Progenitor cell of endocrine pancreas (in vitro differentiated cells): ENCODE data around the gene CLTB. TPM values are rescaled to one million over a fixed set of nuclear protein-coding genes. Genes with fewer than 3 reads are reported as not detected.

Experiments
- DNase-seq: peaks from one replicate; pipeline ENCODE4 v3.0.0; 2021; ENCODE audit warnings: low spot score; ENCODE audit not compliant: unreplicated experiment
- H3K27ac Mint-ChIP-seq: 2 replicates; pipeline ENCODE4 v1.8.0; 2021; ENCODE audit warnings: mild to moderate bottlenecking, moderate library complexity, mixed read lengths
- H3K27me3 Mint-ChIP-seq: 2 replicates; pipeline ENCODE4 v1.8.0; 2021; ENCODE audit warnings: mixed read lengths
- H3K36me3 Mint-ChIP-seq: 2 replicates; pipeline ENCODE4 v1.8.0; 2022; ENCODE audit warnings: mixed read lengths; ENCODE audit not compliant: insufficient read depth
- H3K4me1 Mint-ChIP-seq: 2 replicates; pipeline ENCODE4 v1.8.0; 2021; ENCODE audit warnings: low read depth, mixed read lengths
- H3K4me3 Mint-ChIP-seq: 2 replicates; pipeline ENCODE4 v1.8.0; 2021; ENCODE audit warnings: low read depth, mild to moderate bottlenecking, moderate library complexity, mixed read lengths
- H3K9me3 Mint-ChIP-seq: 2 replicates; pipeline ENCODE4 v1.8.0; 2021; ENCODE audit warnings: low read depth, mixed read lengths
- total RNA-seq: library from RNA; stranded (reverse); gene quantifications from 2 replicates; pipeline ENCODE4 v1.2.1, GENCODE V29; 2021
- TF ChIP-seq, protein P1 (sequence below): fragments of 200-600 bp; sonication (generic); IDR thresholded peaks from one replicate; pipeline ENCODE4 v1.5.0; 2021; ENCODE audit warnings: antibody characterized with exemption, mild to moderate bottlenecking; ENCODE audit not compliant: unreplicated experiment

The CLTB gene
- total RNA-seq, 1 donor from 2014 or later, result 29.1 TPM

DNA sequence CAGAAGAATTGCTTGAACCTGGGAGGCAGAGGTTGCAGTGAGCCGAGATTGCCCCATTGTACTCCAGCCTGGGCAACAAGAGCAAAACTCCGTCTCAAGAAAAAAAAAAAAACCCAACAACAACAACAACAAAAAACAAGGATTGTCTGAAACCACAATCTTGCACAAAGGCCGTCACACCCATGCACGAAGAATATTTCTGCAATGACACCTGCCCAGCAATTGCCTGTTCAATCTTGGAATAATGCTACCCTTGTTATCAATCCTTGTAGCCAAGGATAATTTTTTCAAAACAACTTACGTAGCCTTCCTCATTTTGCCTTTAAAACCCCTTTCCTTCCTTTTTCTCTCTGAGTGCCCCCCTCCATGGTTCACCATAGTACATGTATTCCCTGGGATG lies 3.7 kb upstream of the CLTB start:
- Mint-ChIP-seq H3K4me3 (no peak overlapping the region), H3K9me3 (peaks cover 16% of the 10 kb centered on the region), H3K27ac (no peak overlapping the region), H3K27me3 (no peaks in the 10 kb centered on the region), H3K4me1 (no peaks in the 10 kb centered on the region), H3K36me3 (peaks cover 1% of the 10 kb centered on the region)
- no peak for DNase-seq
- TF ChIP-seq, protein P1, sequence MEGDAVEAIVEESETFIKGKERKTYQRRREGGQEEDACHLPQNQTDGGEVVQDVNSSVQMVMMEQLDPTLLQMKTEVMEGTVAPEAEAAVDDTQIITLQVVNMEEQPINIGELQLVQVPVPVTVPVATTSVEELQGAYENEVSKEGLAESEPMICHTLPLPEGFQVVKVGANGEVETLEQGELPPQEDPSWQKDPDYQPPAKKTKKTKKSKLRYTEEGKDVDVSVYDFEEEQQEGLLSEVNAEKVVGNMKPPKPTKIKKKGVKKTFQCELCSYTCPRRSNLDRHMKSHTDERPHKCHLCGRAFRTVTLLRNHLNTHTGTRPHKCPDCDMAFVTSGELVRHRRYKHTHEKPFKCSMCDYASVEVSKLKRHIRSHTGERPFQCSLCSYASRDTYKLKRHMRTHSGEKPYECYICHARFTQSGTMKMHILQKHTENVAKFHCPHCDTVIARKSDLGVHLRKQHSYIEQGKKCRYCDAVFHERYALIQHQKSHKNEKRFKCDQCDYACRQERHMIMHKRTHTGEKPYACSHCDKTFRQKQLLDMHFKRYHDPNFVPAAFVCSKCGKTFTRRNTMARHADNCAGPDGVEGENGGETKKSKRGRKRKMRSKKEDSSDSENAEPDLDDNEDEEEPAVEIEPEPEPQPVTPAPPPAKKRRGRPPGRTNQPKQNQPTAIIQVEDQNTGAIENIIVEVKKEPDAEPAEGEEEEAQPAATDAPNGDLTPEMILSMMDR, result no peak

- DNase-seq, result no peak
- Mint-ChIP-seq H3K27me3 (no peaks in the 10 kb centered on the region), H3K9me3 (peaks cover 16% of the 10 kb centered on the region), H3K4me1 (no peaks in the 10 kb centered on the region), H3K27ac (peak overlapping the region; percentile 79), H3K4me3 (no peak overlapping the region), H3K36me3 (peaks cover 1% of the 10 kb centered on the region)
- TF ChIP-seq, protein P1, result no peak
Observed at GRCh38 chr5:176418251-176418650, 1.9 kb upstream of the CLTB start.

- no peak for DNase-seq
- H3K27ac Mint-ChIP-seq, result peak overlapping the region; percentile 56
- H3K36me3 Mint-ChIP-seq, result peaks cover 1% of the 10 kb centered on the region
- no peaks in the 10 kb centered on the region for H3K4me1 Mint-ChIP-seq
- no peaks in the 10 kb centered on the region for H3K27me3 Mint-ChIP-seq
- H3K9me3 Mint-ChIP-seq, result peaks cover 11% of the 10 kb centered on the region
- peak overlapping the region; percentile 56 for H3K4me3 Mint-ChIP-seq
- TF ChIP-seq, protein P1, result no peak
Observed at GRCh38 chr5:176416965-176417364, 626 bp upstream of the CLTB start.

GRCh38 chr5:176415240-176415951 lies 943 bp downstream of the CLTB start:
- peak overlapping the region; percentile 67 for H3K27ac Mint-ChIP-seq
- DNase-seq, result no peak
- no peaks in the 10 kb centered on the region for H3K27me3 Mint-ChIP-seq
- no peaks in the 10 kb centered on the region for H3K4me1 Mint-ChIP-seq
- no peaks in the 10 kb centered on the region for H3K36me3 Mint-ChIP-seq
- TF ChIP-seq, protein P1, result no peak
- peaks cover 3% of the 10 kb centered on the region for H3K9me3 Mint-ChIP-seq
- peak overlapping the region; percentile 72 for H3K4me3 Mint-ChIP-seq

GRCh38 chr5:176414704-176415103 lies 1.6 kb downstream of the CLTB start:
- peak overlapping the region; percentile 72 for H3K4me3 Mint-ChIP-seq
- H3K9me3 Mint-ChIP-seq, result no peaks in the 10 kb centered on the region
- H3K36me3 Mint-ChIP-seq, result peaks cover 2% of the 10 kb centered on the region
- no peak overlapping the region for H3K27ac Mint-ChIP-seq
- no peaks in the 10 kb centered on the region for H3K27me3 Mint-ChIP-seq
- no peak for DNase-seq
- no peaks in the 10 kb centered on the region for H3K4me1 Mint-ChIP-seq
- TF ChIP-seq, protein P1, result no peak
